Right ventricle myocardium superior (tissue), 1 donor: ENCODE measurements around the gene DNAJC21. TPM values are rescaled to one million over a fixed set of nuclear protein-coding genes. Genes with fewer than 3 reads are reported as not detected.
"Not testable (repeated sequence)": the region's sequence is repeated elsewhere in the genome, so short reads cannot be mapped to it uniquely, and the experiment has no call there.

ENCODE experiments used
- ATAC-seq: fragments of 200-7000 bp; cut with Tn5 transposase; one replicate; pipeline ENCODE4 v1.9.1; 2020; ENCODE audit warnings: mild to moderate bottlenecking; ENCODE audit not compliant: poor library complexity
- DNase-seq: peaks from one replicate; pipeline ENCODE4 v3.0.0-alpha.2; 2020
- intact Hi-C: fragments of 100-400 bp; cut with DNase I; formaldehyde crosslinking; loops from one replicate; pipeline ENCODE4 v1.11.2; 2022
- total RNA-seq: library from RNA; stranded (reverse); fragmentation: NEBNext Ultra II Directional; extraction: Animal tissue kit (Norgen Biotek cat#: 25700); gene quantifications from one replicate; pipeline ENCODE4 v1.2.1, GENCODE V29; 2021
- donor health status: DM: no; HTN: yes; CAD: no; lungs with severe emphysema.

DNAJC21 gene
- total RNA-seq, 1 donor from 2014 or later = 50.3 TPM

- peak; percentile 16 for ATAC-seq
- no peak for DNase-seq
- intact Hi-C loops = loop anchor here (10.0 kb wide), 1 partner anchor 1471 kb away; the partner anchor contains the start of gene TARS1
Observed at GRCh38 chr5:34915856-34916192, 13.5 kb upstream of the DNAJC21 start.

- no peak for ATAC-seq
- intact Hi-C loops = loop anchor here (10.0 kb wide), 1 partner anchor 1472 kb away; the partner anchor contains the start of gene TARS1
- DNase-seq = no peak
Observed at GRCh38 chr5:34916518-34916917, 12.8 kb upstream of the DNAJC21 start.

- intact Hi-C loops = loop anchor here (10.0 kb wide), 1 partner anchor 1473 kb away; the partner anchor contains the start of gene TARS1
- no peak for DNase-seq
- no peak for ATAC-seq
Observed at GRCh38 chr5:34918025-34918424, 11.3 kb upstream of the DNAJC21 start.

GRCh38 chr5:34919077-34919476 lies 10.3 kb upstream of the DNAJC21 start:
- intact Hi-C loops = loop anchor here (10.0 kb wide), 1 partner anchor 1474 kb away; the partner anchor contains the start of gene TARS1
- ATAC-seq = no peak
- no peak for DNase-seq

- DNase-seq, intact Hi-C loops, ATAC-seq: not testable (repeated sequence)
Observed at GRCh38 chr5:34923256-34923655, 6.1 kb upstream of the DNAJC21 start.

- DNase-seq = no peak
- intact Hi-C loops = no loop called here
- ATAC-seq = no peak
Observed at GRCh38 chr5:34923694-34924461, 5.5 kb upstream of the DNAJC21 start.

- intact Hi-C loops = no loop called here
- no peak for ATAC-seq
Observed at GRCh38 chr5:34924462-34924765, 4.9 kb upstream of the DNAJC21 start.

GRCh38 chr5:34926318-34926888 lies 3.0 kb upstream of the DNAJC21 start:
- ATAC-seq (no peak), DNase-seq (no peak)
- intact Hi-C loops = no loop called here

More at GRCh38 chr5:34924462-34924765, 4.9 kb upstream of the DNAJC21 start:
- DNase-seq = no peak

- DNase-seq (no peak), ATAC-seq (no peak)
- intact Hi-C loops = no loop called here
Observed at GRCh38 chr5:34927785-34928184, 1.6 kb upstream of the DNAJC21 start.

- ATAC-seq (no peak), DNase-seq (no peak)
- intact Hi-C loops = no loop called here
Observed at GRCh38 chr5:34928267-34928666, 1.1 kb upstream of the DNAJC21 start.

GRCh38 chr5:34929720-34930461 lies 532 bp downstream of the DNAJC21 start:
- intact Hi-C loops = no loop called here
- DNase-seq (peak; percentile 95), ATAC-seq (peak; percentile 82)

- intact Hi-C loops = no loop called here
- ATAC-seq = no peak
- DNase-seq = no peak
Observed at GRCh38 chr5:34930462-34930844, 1.1 kb downstream of the DNAJC21 start.

GRCh38 chr5:34930870-34931269 lies 1.5 kb downstream of the DNAJC21 start:
- ATAC-seq = no peak
- intact Hi-C loops = no loop called here
- DNase-seq = no peak

- DNase-seq = no peak
- no peak for ATAC-seq
- intact Hi-C loops = no loop called here
Observed at GRCh38 chr5:34932947-34933346, 3.6 kb downstream of the DNAJC21 start.

- DNase-seq = no peak
- ATAC-seq = no peak
- intact Hi-C loops = no loop called here
Observed at GRCh38 chr5:34941936-34942335, 12.6 kb downstream of the DNAJC21 start.

GRCh38 chr5:34944044-34944443 lies 14.7 kb downstream of the DNAJC21 start:
- DNase-seq = no peak
- peak; percentile 52 for ATAC-seq
- intact Hi-C loops = no loop called here

GRCh38 chr5:34944460-34945047 lies 15.2 kb downstream of the DNAJC21 start:
- intact Hi-C loops = no loop called here
- DNase-seq (no peak), ATAC-seq (peak; percentile 79)

- intact Hi-C loops = no loop called here
- no peak for DNase-seq
- ATAC-seq = no peak
Observed at GRCh38 chr5:34957321-34957720, 28.0 kb downstream of the DNAJC21 start.
